Activated CD8-positive, alpha-beta memory T cell treated with anti-CD3 and anti-CD28 coated beads for 24 hours (primary cell): ENCODE results near the gene CHID1.

ENCODE experiments used
- DNase-seq: peaks from one replicate; pipeline ENCODE4 v3.0.0-alpha.2; 2020

The CHID1 gene

GRCh38 chr11:907668-908067 lies 2.9 kb downstream of the CHID1 start:
- no peak for DNase-seq

GRCh38 chr11:905952-906351 lies 4.7 kb downstream of the CHID1 start:
- DNase-seq, result no peak

DNA sequence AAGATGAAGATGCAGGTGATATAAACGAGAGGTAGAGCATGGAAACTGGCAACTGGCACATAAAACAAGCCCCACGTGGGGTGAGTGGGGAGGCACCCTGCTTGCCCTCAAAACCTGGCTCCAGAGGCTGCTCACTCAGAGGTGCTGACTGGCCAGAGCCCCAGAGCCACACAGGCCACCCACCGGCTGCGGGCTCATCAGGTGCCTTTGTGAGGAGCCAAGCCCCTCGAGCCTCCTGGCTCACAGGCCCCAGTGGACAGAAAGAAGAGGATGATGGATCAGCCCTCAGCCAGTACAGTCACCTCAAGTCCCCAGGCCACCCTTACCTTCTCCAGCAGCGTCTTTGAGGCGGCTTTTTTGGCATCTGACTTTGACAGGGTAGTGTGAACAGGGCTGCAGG lies 6.2 kb downstream of the CHID1 start:
- no peak for DNase-seq

DNA sequence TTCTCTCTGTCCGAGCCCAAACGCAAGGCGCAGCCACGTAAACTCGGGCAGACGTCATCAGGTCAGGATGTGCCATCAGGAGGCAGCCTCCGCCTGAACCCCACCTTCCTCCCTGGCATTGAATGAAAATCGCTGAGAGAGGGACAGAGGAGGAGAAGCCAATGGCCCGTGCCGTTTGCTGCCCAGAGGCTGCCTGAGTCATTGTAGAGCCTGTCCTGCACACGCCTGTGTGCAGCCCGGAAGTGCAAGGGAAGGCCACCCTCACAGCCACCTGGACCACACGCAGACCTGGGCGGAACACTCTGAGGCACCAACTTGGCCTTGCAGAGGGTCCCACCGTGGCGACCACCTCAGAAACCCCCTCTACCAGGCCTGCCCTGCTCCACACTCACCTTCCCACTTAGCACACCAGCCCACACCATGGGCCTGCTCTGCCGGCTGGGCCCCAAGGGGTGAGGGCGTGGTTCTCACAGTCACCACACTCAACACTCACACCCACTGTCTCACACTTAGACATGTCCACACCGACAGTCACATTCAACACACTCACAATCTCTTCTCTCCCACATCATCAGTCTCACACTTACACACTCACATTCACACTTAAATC lies 9.1 kb downstream of the CHID1 start:
- no peak for DNase-seq

- DNase-seq, result no peak
Observed at GRCh38 chr11:900545-900944, 10.1 kb downstream of the CHID1 start.

- no peak for DNase-seq
Observed at GRCh38 chr11:899724-900123, 10.9 kb downstream of the CHID1 start.

GRCh38 chr11:898540-899190 lies 11.9 kb downstream of the CHID1 start:
- no peak for DNase-seq

- no peak for DNase-seq
Observed at GRCh38 chr11:898143-898511, 12.5 kb downstream of the CHID1 start.

DNA sequence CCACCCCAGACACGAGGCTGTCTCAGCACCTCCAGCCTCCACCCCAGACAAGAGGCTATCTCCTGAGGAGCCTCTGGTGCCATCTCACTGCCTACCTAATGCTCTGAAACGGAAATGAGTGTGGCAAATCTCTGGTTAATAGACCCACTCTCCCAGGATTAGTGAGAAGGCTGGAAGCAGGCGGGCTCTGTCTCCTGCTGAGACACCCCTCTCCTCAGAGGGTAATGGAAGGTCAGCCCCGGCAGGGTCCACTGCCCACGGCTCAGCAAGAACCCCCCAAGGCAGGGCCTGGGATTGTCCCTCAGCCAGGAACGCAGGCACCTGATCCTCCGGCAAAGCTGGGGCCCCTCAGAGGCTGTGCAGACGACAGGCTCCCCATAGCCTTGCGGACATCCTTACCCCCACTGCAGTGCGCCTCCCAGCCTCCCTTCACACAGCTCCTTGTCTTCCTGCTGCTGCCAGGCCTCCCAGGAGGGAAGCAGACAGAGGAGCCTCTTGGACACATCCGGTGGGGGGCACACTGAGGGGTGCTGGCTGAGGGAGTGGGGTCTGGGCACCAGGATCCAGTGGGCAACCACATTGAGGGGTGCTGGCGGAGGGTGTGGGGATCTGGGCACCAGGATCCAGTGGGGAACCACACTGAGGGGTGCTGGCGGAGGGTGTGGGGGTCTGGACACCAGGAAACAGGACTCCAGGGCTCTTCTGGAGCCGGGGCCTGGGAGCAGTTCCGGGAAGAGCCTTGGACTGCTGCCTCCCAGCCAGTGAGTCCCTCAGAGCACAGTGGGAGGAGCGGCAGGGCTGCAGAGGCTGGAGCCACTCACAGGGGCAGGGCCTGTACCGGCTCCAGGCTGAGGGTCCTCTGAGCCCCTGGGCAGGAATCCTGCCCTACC lies 13.1 kb downstream of the CHID1 start:
- DNase-seq, result no peak

- DNase-seq, result no peak
Observed at GRCh38 chr11:895331-896110, 15.1 kb downstream of the CHID1 start.

DNA sequence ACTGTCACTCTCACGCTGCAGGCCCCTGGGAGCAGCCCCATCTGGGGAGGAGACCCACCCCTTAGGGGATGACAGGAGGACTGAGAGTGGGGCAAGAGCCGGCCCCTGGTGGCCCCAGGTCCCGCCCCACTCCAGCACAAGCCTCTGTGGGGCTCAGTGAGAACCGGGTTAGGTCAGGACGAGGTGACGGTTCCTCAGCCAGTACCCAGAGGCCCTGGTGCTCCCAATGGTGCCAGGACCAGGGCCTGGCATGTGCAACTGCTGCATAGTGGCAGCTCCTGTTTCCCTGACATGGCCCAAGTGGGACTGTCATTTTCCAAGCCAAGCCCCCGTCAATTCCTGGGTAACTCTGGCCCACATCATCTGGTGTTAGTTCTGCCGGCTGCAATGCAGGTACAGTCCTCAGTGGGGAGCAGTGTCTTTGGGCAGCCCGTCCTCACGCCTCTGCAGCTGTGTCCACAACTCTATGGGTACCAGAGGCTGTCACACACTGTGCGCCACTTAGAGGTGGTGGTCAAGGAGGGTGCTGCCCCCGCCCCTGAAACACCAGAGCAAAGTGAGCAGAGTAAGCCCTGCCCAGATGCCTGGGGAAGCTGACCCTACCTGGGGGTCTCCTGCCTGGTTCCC lies 15.9 kb downstream of the CHID1 start:
- no peak for DNase-seq

DNA sequence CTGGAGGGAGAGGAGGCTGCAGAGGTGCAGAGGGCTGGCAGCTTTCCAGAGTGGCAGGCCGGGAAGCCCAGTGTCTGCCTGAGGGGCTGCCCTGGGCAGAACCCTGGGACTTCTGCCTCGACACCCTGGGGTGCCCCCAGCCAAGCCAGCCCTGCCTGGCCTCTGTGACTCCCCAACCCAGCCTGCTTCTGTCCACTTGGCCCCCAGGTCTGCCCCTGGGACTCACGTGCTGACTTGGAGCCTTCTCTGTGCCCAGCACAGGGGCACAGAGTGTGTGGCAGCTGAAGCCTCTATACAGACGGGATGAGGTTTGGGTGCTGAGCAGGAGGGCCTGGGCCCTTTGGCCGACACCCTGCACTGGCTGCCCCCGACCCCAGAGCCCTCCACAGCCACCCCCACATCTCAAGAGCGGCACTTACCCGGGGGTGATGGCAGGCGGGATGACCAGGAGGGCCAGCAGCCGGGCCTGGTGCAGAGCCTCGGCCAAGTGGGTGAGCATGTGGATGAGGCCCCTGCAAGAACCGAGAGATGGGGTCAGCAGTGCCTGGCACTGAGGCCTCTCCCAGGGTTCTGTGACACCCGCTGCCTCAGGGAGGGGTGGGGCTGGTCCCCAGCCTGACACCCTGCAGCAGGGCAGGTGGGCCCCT lies 17.5 kb downstream of the CHID1 start:
- DNase-seq, result no peak

- DNase-seq, result no peak
Observed at GRCh38 chr11:890794-891540, 19.6 kb downstream of the CHID1 start.

DNA sequence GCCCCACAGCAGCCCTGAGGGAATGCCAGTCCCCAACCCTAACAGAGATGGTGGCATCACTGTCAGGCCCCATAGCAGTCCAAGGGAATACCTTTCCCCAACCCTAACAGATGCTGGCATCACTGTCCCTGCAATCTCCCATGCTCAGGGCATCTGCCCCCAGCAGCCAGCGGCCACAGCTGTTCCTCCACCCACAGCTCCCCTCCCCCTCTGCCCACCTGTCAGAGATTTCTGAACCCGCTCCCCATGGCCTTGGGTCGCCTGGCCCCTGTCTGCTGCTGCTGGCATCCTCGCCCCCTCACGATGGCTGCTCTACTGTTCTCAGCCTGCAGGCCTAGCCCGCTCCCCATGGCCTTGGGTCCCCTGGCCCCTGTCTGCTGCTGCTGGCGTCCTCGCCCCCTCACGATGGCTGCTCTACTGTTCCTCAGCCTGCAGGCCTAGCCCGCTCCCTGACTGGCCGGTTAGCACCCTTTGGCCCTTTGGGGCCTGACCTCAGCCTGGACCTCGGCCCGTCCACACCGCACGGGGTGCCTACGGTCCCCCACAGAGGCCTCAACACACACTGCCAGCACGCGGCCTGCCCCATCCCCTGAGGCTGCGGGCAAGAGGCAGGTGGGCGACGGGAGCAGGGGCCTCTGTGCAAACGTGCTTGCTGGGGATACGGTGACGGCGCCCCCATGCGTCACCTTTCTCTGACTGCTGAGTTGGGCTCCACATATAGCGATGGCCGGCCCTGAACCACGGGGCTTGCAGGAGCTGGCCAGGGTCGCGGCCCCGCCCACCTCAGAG lies 20.7 kb downstream of the CHID1 start:
- no peak for DNase-seq

GRCh38 chr11:889257-889656 lies 21.4 kb downstream of the CHID1 start:
- no peak for DNase-seq

DNA sequence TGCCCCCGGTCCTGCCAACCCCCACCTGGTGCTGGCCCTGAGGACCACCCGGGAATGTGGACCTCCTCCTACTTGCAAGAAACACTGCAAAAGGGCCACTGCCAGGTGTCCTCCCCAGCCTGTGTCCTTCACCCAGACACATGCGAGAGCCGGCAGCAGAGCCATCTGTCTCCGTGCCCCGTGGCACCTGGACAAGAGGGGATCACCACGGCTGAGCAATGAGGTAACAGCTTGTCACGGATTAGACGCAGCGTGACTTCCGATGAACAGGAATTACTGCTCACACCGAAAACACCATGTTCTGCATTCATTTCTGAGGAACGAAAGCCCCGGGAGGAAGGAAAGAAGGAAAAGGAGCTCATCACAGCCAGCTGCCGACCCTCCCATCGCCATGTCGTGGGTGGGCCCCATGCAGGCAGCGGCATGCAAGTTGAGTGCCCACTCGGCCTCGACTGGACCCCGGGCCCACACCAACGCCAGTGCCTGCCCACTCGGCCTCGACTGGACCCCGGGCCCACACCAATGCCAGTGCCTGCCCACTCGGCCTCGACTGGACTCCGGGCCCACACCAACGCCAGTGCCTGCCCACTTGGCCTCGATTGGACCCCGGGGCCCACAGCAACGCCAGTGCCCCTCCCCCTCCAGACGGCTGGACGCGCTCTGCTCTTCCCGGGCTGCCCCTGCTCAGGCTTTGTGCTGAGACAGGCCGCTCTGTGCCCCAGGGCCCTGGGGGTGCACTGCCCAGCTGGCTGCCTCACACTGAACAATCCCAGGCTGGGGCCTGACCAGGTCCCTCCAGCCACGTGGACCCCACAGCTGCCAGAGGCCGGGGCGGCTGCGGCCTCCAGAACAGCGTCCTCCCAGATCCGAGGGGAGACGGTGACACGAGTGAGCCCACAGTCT lies 22.0 kb downstream of the CHID1 start:
- no peak for DNase-seq

DNA sequence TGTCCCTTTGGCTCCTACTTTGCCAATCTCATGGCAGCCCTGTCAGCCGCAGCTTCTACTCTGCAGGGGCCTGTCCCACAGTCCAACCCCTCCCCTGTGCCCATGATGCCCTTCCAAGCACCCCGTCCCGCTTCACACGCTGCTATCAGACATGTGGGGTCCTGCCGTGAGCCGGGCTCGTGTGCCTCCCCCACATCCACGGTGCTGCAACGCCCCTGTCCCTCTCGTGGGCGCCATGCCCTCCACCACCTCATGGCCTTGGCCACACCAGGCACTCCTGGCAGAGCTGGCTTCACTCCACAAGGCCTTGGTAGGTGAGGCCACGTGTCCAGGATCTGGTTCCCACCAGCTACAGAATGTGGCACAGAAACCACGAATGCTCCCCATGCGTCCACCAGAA lies 23.0 kb downstream of the CHID1 start:
- no peak for DNase-seq

DNA sequence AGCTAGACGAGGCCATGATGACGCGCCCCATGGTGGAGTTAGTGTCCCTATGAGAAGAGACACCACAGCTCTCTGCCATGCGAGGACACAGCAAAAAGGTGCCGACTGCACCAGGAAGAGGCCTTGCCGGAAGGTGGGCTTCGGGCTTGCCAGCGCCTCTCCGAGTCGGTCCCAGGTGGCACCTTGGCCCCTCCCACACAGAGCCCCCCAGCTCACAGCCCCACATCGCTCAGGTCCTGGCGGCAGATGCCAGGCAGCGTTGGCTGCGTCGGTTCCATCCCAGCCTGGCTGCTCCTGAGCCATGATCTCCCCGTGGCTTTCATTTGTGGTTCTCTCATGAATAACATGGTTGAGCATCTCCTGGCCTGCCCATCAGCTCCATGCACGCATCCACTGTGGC lies 24.0 kb downstream of the CHID1 start:
- no peak for DNase-seq

DNA sequence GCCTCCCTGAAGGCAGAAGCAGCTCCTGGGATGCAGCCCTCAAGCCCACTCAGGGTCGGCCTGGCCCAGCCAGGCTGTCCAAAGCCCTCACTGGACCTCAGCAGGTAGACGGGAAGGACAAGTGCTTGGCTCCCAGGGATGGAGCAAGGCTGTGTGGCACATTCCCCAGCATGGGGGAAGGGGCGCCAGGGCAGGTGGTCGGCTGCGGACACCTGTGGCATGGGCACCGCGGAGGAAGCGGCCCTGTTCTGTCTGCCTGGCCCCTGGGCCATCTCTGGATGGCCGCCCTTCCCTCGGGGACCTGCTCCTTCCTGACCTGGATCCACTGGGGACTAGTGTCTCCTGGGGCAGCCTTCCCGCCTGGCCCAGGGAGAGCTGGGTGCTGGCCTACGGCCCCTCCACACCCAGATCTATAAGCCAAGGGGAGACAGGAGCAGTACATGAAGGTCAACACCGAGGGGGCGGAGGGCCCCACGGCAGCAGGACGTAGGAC lies 26.0 kb downstream of the CHID1 start:
- DNase-seq, result no peak
